GM12878 (cell line): ENCODE measurements around the gene OPA1. TPM values are rescaled to one million over a fixed set of nuclear protein-coding genes. Genes with fewer than 3 reads are reported as not detected.

Source experiments
- ATAC-seq: fragments of 200-7000 bp; cut with Tn5 transposase; 3 replicates; pipeline ENCODE4 v1.9.1; 2020; ENCODE audit warnings: mild to moderate bottlenecking, moderate library complexity
- BruUV-seq: library from RNA; stranded (reverse); fragments of 400-500 nt; replicated peaks from 2 replicates; lab custom pipeline; 2021; lab: Mats Ljungman, UMichigan
- CTCF ChIA-PET: fragments of 300-600 bp; sonication (Branson Sonifier 250); formaldehyde crosslinking; extraction: SDS; loops from one replicate; lab custom pipeline; 2021; ENCODE audit warnings: inconsistent platforms; lab: Yijun Ruan, JAX
- POLR2A ChIA-PET: fragments of 350-600 bp; formaldehyde crosslinking; extraction: SDS; loops from one replicate; lab custom pipeline; 2021; ENCODE audit warnings: inconsistent platforms; lab: Charles Lee
- RAD21 ChIA-PET: fragments of 300-600 bp; sonication (Branson Sonifier 250); formaldehyde crosslinking; loops from one replicate; lab custom pipeline; 2023; ENCODE audit warnings: antibody characterized with exemption; ENCODE audit not compliant: unreplicated experiment; lab: Charles Lee
- SMC1A ChIA-PET: fragments of 300-600 bp; sonication (Branson Sonifier 250); formaldehyde crosslinking; loops from one replicate; lab custom pipeline; 2023; ENCODE audit not compliant: unreplicated experiment, uncharacterized antibody; lab: Charles Lee
- DNase-seq: peaks from one replicate; pipeline ENCODE4 v3.0.0-alpha.2; 2011; ENCODE audit warnings: low read depth, low spot score
- FAIRE-seq: peaks from 3 replicates; lab custom pipeline; 2011; peaks lifted over from hg19 to GRCh38; lab: Jason Lieb, UNC
- H2AFZ ChIP-seq: 2 replicates; pipeline ENCODE4 v1.6.0; 2011; ENCODE audit warnings: low read depth, low read length, control low read depth; ENCODE audit not compliant: control insufficient read depth
- H3K27ac ChIP-seq: 2 replicates; pipeline ENCODE4 v1.5.1; 2011; ENCODE audit warnings: control low read depth; ENCODE audit not compliant: control insufficient read depth, insufficient read depth
- H3K27me3 ChIP-seq, 2 experiments: replicated peaks in 1 of 2; 2 replicates each; pipeline versions ENCODE4 v1.6.0 to v1.6.1; 2011; ENCODE audit warnings: low read length in 1 of 2; ENCODE audit not compliant: control insufficient read depth in 2 of 2, insufficient read depth in 2 of 2
- H3K36me3 ChIP-seq, 2 experiments: 2 replicates each; pipeline ENCODE4 v1.5.1; 2011; ENCODE audit warnings: low read length in 1 of 2; ENCODE audit not compliant: control insufficient read depth in 2 of 2, insufficient read depth in 2 of 2
- H3K4me1 ChIP-seq: 2 replicates; pipeline ENCODE4 v1.6.1; 2011; ENCODE audit warnings: mild to moderate bottlenecking, low read length, moderate library complexity, mixed read lengths; ENCODE audit not compliant: control insufficient read depth, insufficient read depth
- H3K4me2 ChIP-seq: 2 replicates; pipeline ENCODE4 v1.6.0; 2011; ENCODE audit warnings: control low read depth; ENCODE audit not compliant: control insufficient read depth, insufficient read depth
- H3K4me3 ChIP-seq: fragments of 200-600 bp; sonication (generic); 2 replicates; pipeline ENCODE4 v1.5.1; 2016
- H3K79me2 ChIP-seq: 2 replicates; pipeline ENCODE4 v1.6.0; 2011; ENCODE audit warnings: low read length; ENCODE audit not compliant: control insufficient read depth, insufficient read depth
- H3K9ac ChIP-seq: 2 replicates; pipeline ENCODE4 v1.8.0; 2011; ENCODE audit warnings: low read length, control low read depth, mixed read lengths; ENCODE audit not compliant: control insufficient read depth, insufficient read depth
- H3K9me3 ChIP-seq: replicated peaks from 3 replicates; pipeline ENCODE4 v1.5.1; 2011; ENCODE audit warnings: mild to moderate bottlenecking, low read length; ENCODE audit not compliant: control insufficient read depth, insufficient read depth
- H4K20me1 ChIP-seq: 2 replicates; pipeline ENCODE4 v1.6.0; 2011; ENCODE audit not compliant: control insufficient read depth, insufficient read depth
- EP300 ChIP-seq, 2 experiments: fragments of 150-350 bp in 1 of 2; IDR thresholded peaks; 2 replicates each; pipeline ENCODE4 v1.6.1; 2011 to 2012; ENCODE audit warnings: low read depth in 2 of 2, low read length in 2 of 2, borderline replicate concordance in 1 of 2, improper control_type of control experiment in 1 of 2, inconsistent platforms in 1 of 2; ENCODE audit not compliant: control insufficient read depth in 1 of 2
- GABPA ChIP-seq: IDR thresholded peaks from 2 replicates; pipeline ENCODE4 v1.6.1; 2014; ENCODE audit warnings: antibody characterized with exemption, low read depth, mild to moderate bottlenecking, inconsistent platforms
- IRF4 ChIP-seq: IDR thresholded peaks from 2 replicates; pipeline ENCODE4 v1.6.1; 2011; ENCODE audit warnings: low read depth, low read length
- NBN ChIP-seq: fragments of 450-650 bp; IDR thresholded peaks from 2 replicates; pipeline ENCODE4 v1.6.1; 2016
- NKRF ChIP-seq: fragments of 450-650 bp; conservative IDR thresholded peaks from 2 replicates; pipeline ENCODE4 v1.6.1; 2017; ENCODE audit warnings: mild to moderate bottlenecking, moderate library complexity
- PAX5 ChIP-seq: IDR thresholded peaks from 2 replicates; pipeline ENCODE4 v1.6.1; 2011; ENCODE audit warnings: low read depth, low read length, borderline replicate concordance
- REST ChIP-seq: IDR thresholded peaks from 2 replicates; pipeline ENCODE4 v1.6.1; 2012; ENCODE audit warnings: mild to moderate bottlenecking, low read depth, low read length
- SMARCA5 ChIP-seq: fragments of 450-650 bp; IDR thresholded peaks from 2 replicates; pipeline ENCODE4 v1.6.1; 2017; ENCODE audit warnings: mild to moderate bottlenecking
- SUPT20H ChIP-seq: IDR thresholded peaks from 2 replicates; pipeline ENCODE4 v1.6.1; 2011; ENCODE audit warnings: low read depth, mild to moderate bottlenecking, low read length, moderate library complexity, borderline replicate concordance; ENCODE audit not compliant: control insufficient read depth
- WGBS: methylation state at CpG from one replicate; pipeline ENCODE4 v1.1.6; 2016; ENCODE audit warnings: low lambda C conversion rate; ENCODE audit not compliant: insufficient replicate concordance, insufficient coverage; ENCODE audit errors: missing lambda C conversion rate; 5-methylcytosine and 5-hydroxymethylcytosine counted together
- in situ Hi-C: fragments of 300-500 bp; cut with MboI; formaldehyde crosslinking; loops from 9 replicates; pipeline ENCODE4 v1.14.3; 2018; ENCODE audit warnings: mixed read lengths
- intact Hi-C: fragments of 100-400 bp; cut with micrococcal nuclease; formaldehyde crosslinking; loops from one replicate; pipeline ENCODE4 v1.14.2; 2022; ENCODE audit not compliant: unreplicated experiment
- polyA plus RNA-seq, 11 experiments: library from polyadenylated mRNA; depleted of rRNA in 4 of 11; unstranded in 6 of 11; stranded (reverse) in 5 of 11; fragments of >200 nt; fragmentation: Nextera tagmentation in 4 of 11; fragmentation: Illumina TruSeq in 1 of 11; extraction: Ambion mirVana in 4 of 11; extraction: Trizol in 1 of 11; gene quantifications; 1 replicate in 1 of 11; 2 replicates in 10 of 11; pipeline versions ENCODE4 v1.2.1 to v1.2.3, GENCODE V29; 2011 to 2016; ENCODE audit warnings: inconsistent platforms in 2 of 11, missing spikeins in 2 of 11, low read depth in 1 of 11
- total RNA-seq, 4 experiments: library from RNA; depleted of rRNA in 3 of 4; stranded (reverse); fragments of >200 nt in 3 of 4; fragmentation: Illumina TruSeq in 1 of 4; extraction: Trizol in 1 of 4; gene quantifications; 2 replicates each; pipeline versions ENCODE4 v1.2.1 to v1.2.3, GENCODE V29; 2013 to 2021

The OPA1 gene
- total and polyA plus RNA-seq, 10 of the 15 experiments (the other 5 are each of a cell fraction or from before 2014, with no cell fraction given): 14.7 to 108 (median 59.3) TPM

GRCh38 chr3:193638833-193639232 is 45.8 kb downstream of the OPA1 start:
- RAD21 ChIA-PET: no interaction called here

GRCh38 chr3:193640165-193640715 is 47.2 kb downstream of the OPA1 start:
- SMC1A ChIA-PET: no interaction called here
- Histone ChIP-seq H3K36me3 (peaks cover 3 to 24% of the 10 kb centered on the region in 2 experiments; a peak in 3 of 4 replicates), H3K4me2 (no peak overlapping the region), H3K9me3 (no peaks in the 10 kb centered on the region), H3K27me3 (no peaks in the 10 kb centered on the region), H3K79me2 (no peaks in the 10 kb centered on the region), H3K9ac (no peak overlapping the region), H3K4me1 (no peaks in the 10 kb centered on the region), H4K20me1 (no peaks in the 10 kb centered on the region), H3K4me3 (no peak overlapping the region), H3K27ac (no peak overlapping the region), H2AFZ (no peak overlapping the region)
- WGBS: 100% methylated on average over 5 of the region's 5 CpGs
- in situ Hi-C loops (no loop called here), intact Hi-C loops (no loop called here)
- POLR2A ChIA-PET: interaction anchor here (1.2 kb wide), 1 partner anchor 17 kb away, joined by 3 read pairs; no protein-coding TSS in a partner anchor
- FAIRE-seq (no peak), ATAC-seq (no peak), DNase-seq (no peak)
- CTCF ChIA-PET: no interaction called here
- RAD21 ChIA-PET: no interaction called here
- no TSS peak for BruUV-seq
- TF ChIP-seq PAX5 (no peak), IRF4 (no peak), SUPT20H (no peak), REST (no peak), GABPA (no peak), EP300 (IDR thresholded peaks at IDR 0.05; ENCODE audit: borderline replicate concordance in 1 of 2, control insufficient read depth in 1 of 2, low read depth in 2 of 2, low read length in 2 of 2) (no peak), NBN (no peak)

More at GRCh38 chr3:193638833-193639232, 45.8 kb downstream of the OPA1 start:
- no peaks in the 10 kb centered on the region for H4K20me1 ChIP-seq
- intact Hi-C loops: no loop called here
- no peak overlapping the region for H3K9ac ChIP-seq
- in situ Hi-C loops: no loop called here
- H3K27ac ChIP-seq: no peak overlapping the region
- 97% methylated on average over 3 of the region's 3 CpGs for WGBS
- no peak overlapping the region for H3K4me2 ChIP-seq
- H3K36me3 ChIP-seq: peaks cover 3 to 22% of the 10 kb centered on the region in 2 experiments; a peak in 3 of 4 replicates
- H3K9me3 ChIP-seq: no peaks in the 10 kb centered on the region
- ChIA-PET CTCF (no interaction called here), POLR2A (no interaction called here), SMC1A (no interaction called here)
- TF ChIP-seq NKRF (no peak), SMARCA5 (no peak)
- H3K4me1 ChIP-seq: no peaks in the 10 kb centered on the region
- no peak overlapping the region for H2AFZ ChIP-seq
- ATAC-seq (no peak), DNase-seq (no peak), FAIRE-seq (no peak)
- H3K27me3 ChIP-seq: no peaks in the 10 kb centered on the region
- BruUV-seq: TSS peak; percentile 20
- no peak overlapping the region for H3K4me3 ChIP-seq
- no peaks in the 10 kb centered on the region for H3K79me2 ChIP-seq
